ENCODE results near the gene SIPA1. TPM values are rescaled to one million over a fixed set of nuclear protein-coding genes. Genes with fewer than 3 reads are reported as not detected.

Gene SIPA1
- total RNA-seq, 1 donor = 15.2 TPM

DNA sequence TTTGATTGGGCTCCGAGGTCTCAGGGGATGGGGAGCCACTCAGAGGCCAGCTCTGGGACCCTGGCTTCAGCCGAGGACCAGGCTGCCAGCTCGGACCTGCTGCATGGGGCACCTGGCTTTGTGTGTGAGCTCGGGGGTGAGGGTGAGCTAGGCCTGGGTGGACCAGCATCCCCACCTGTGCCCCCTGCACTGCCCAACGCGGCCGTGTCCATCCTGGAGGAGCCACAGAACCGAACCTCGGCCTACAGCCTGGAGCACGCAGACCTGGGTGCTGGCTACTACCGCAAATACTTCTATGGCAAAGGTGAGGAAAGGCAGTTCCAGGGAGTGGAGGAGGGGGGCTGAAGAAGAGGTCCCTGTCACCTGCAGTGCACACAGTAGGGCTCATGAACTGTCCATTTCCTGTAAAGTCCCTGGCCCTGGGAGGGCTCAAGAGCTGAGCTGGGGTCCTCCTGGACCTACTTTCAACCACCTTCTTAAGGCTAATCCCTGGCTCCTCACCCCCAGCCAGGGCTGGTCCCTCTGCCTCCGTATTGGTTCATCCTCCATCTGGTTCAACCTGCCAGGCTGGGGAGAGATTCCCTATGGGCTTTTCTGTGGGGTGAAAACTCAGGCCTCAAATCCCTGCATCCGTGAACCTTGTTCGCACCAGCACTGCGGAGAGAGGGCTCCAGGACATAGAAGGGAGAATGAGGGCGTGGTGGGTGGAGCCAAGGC is 3.6 kb downstream of the SIPA1 start:
- Histone ChIP-seq H2AFZ (ENCODE audit: low read length) (no peak overlapping the region), H3K4me1 (ENCODE audit: insufficient read depth, low read length) (peaks cover 19% of the 10 kb centered on the region)

DNA sequence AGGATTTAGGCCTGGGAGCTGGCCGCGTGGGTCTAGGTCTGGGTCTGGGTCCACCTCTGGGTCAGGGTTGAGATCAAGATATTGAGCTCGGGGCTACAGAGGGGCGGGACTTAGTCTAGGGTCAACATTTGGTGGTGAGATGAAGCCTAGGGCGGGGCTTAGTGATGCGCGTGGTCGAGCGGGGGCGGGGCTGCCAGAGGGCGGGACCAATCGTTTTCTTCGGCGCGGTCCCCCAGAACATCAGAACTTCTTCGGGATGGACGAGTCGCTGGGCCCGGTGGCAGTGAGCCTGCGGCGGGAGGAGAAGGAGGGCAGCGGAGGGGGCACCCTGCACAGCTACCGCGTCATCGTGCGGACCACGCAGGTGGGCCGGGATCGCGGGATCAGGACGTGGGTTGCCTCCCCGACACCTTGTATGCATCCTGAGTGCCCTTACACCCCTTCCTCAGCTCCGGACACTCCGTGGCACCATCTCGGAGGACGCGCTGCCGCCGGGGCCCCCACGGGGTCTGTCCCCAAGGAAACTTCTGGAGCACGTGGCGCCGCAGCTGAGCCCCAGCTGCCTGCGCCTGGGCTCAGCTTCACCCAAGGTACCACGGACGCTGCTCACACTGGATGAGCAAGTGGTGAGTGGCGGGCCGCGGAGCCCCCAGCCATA is 4.2 kb downstream of the SIPA1 start:
- peaks cover 19% of the 10 kb centered on the region for H3K4me1 ChIP-seq (ENCODE audit: insufficient read depth, low read length)
- no peak overlapping the region for H2AFZ ChIP-seq (ENCODE audit: low read length)
- peak; percentile 81 for DNase-seq (ENCODE audit: insufficient read length, low spot score, missing footprints)
- H3K79me2 ChIP-seq (ENCODE audit: insufficient read depth, low read length) = peaks cover 9% of the 10 kb centered on the region
- H3K27me3 ChIP-seq (ENCODE audit: insufficient read depth, low read length) = no peaks in the 10 kb centered on the region
- H3K27ac ChIP-seq (ENCODE audit: low read depth, low read length) = no peak overlapping the region
- H3K4me3 ChIP-seq (ENCODE audit: insufficient read depth, low read length) = no peak overlapping the region
- TF ChIP-seq, protein P1, sequence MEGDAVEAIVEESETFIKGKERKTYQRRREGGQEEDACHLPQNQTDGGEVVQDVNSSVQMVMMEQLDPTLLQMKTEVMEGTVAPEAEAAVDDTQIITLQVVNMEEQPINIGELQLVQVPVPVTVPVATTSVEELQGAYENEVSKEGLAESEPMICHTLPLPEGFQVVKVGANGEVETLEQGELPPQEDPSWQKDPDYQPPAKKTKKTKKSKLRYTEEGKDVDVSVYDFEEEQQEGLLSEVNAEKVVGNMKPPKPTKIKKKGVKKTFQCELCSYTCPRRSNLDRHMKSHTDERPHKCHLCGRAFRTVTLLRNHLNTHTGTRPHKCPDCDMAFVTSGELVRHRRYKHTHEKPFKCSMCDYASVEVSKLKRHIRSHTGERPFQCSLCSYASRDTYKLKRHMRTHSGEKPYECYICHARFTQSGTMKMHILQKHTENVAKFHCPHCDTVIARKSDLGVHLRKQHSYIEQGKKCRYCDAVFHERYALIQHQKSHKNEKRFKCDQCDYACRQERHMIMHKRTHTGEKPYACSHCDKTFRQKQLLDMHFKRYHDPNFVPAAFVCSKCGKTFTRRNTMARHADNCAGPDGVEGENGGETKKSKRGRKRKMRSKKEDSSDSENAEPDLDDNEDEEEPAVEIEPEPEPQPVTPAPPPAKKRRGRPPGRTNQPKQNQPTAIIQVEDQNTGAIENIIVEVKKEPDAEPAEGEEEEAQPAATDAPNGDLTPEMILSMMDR (IDR thresholded peaks at IDR 0.05; ENCODE audit: extremely low read depth, low read depth, low read length) = no peak
- H4K20me1 ChIP-seq (ENCODE audit: insufficient read depth, low read length) = peaks cover 12% of the 10 kb centered on the region
- peaks cover 4% of the 10 kb centered on the region for H3K36me3 ChIP-seq (ENCODE audit: insufficient read depth, low read length)
- no peak overlapping the region for H3K4me2 ChIP-seq (ENCODE audit: insufficient read depth, low read length)
- no peaks in the 10 kb centered on the region for H3K9me3 ChIP-seq (ENCODE audit: low read depth, low read length)

More for the DNA sequence above, 3.6 kb downstream of the SIPA1 start:
- H3K4me2 ChIP-seq (ENCODE audit: insufficient read depth, low read length) = no peak overlapping the region
- peaks cover 9% of the 10 kb centered on the region for H3K79me2 ChIP-seq (ENCODE audit: insufficient read depth, low read length)
- H3K27ac ChIP-seq (ENCODE audit: low read depth, low read length) = no peak overlapping the region
- H4K20me1 ChIP-seq (ENCODE audit: insufficient read depth, low read length) = peaks cover 16% of the 10 kb centered on the region
- TF ChIP-seq, protein P1 (IDR thresholded peaks at IDR 0.05; ENCODE audit: extremely low read depth, low read depth, low read length) = no peak
- H3K9me3 ChIP-seq (ENCODE audit: low read depth, low read length) = no peaks in the 10 kb centered on the region
- no peak overlapping the region for H3K4me3 ChIP-seq (ENCODE audit: insufficient read depth, low read length)
- H3K27me3 ChIP-seq (ENCODE audit: insufficient read depth, low read length) = no peaks in the 10 kb centered on the region
- DNase-seq (ENCODE audit: insufficient read length, low spot score, missing footprints) = no peak
- peaks cover 11% of the 10 kb centered on the region for H3K36me3 ChIP-seq (ENCODE audit: insufficient read depth, low read length)

DNA sequence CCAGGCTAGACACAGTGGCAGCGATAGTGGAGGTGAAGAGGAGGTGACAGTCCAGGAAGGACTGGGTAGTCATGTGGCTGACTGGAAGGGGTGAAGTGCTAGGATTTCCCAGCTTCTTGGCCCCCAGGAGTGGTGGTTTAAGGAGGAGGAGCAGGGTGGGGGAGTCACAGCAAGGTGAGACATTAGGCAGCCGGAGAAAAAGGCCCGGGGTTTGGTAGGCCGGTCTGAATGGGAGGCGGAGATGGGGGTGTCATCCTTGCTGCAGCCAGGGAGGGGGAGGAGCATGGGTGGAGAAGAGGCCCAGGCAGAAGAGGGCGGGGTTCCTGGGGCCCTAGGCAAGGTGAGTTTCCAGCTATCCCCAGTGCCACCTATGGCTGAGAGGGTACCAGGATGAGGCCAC is 6.1 kb downstream of the SIPA1 start:
- Histone ChIP-seq H3K27ac (ENCODE audit: low read depth, low read length) (no peak overlapping the region), H3K9me3 (ENCODE audit: low read depth, low read length) (no peaks in the 10 kb centered on the region), H3K4me1 (ENCODE audit: insufficient read depth, low read length) (peaks cover 7% of the 10 kb centered on the region), H4K20me1 (ENCODE audit: insufficient read depth, low read length) (peaks cover 3% of the 10 kb centered on the region), H3K79me2 (ENCODE audit: insufficient read depth, low read length) (peaks cover 3% of the 10 kb centered on the region), H3K27me3 (ENCODE audit: insufficient read depth, low read length) (no peaks in the 10 kb centered on the region), H3K4me3 (ENCODE audit: insufficient read depth, low read length) (no peak overlapping the region), H3K36me3 (ENCODE audit: insufficient read depth, low read length) (no peaks in the 10 kb centered on the region), H3K4me2 (ENCODE audit: insufficient read depth, low read length) (no peak overlapping the region), H2AFZ (ENCODE audit: low read length) (no peak overlapping the region)
- TF ChIP-seq, protein P1 (IDR thresholded peaks at IDR 0.05; ENCODE audit: extremely low read depth, low read depth, low read length) = no peak
- no peak for DNase-seq (ENCODE audit: insufficient read length, low spot score, missing footprints)

DNA sequence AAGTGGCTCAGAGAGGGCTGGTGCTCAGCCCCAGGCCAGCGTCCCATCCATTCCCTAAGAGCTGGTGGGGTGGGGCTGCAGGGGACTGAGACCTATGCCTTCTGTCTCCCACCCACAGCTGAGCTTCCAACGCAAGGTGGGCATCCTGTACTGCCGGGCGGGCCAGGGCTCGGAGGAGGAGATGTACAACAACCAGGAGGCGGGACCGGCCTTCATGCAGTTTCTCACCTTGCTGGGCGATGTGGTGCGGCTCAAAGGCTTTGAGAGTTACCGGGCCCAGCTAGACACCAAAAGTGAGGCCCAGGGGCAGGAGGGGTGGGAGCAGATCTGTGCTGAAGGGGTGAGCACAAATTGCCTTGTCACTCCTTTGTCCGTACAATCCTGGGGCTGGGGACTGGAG is 6.9 kb downstream of the SIPA1 start:
- Histone ChIP-seq H3K9me3 (ENCODE audit: low read depth, low read length) (no peaks in the 10 kb centered on the region), H3K79me2 (ENCODE audit: insufficient read depth, low read length) (no peaks in the 10 kb centered on the region), H3K4me2 (ENCODE audit: insufficient read depth, low read length) (no peak overlapping the region), H3K36me3 (ENCODE audit: insufficient read depth, low read length) (peaks cover 7% of the 10 kb centered on the region), H2AFZ (ENCODE audit: low read length) (no peak overlapping the region), H3K4me3 (ENCODE audit: insufficient read depth, low read length) (no peak overlapping the region), H3K4me1 (ENCODE audit: insufficient read depth, low read length) (peaks cover 7% of the 10 kb centered on the region), H3K27ac (ENCODE audit: low read depth, low read length) (no peak overlapping the region), H4K20me1 (ENCODE audit: insufficient read depth, low read length) (peaks cover 3% of the 10 kb centered on the region), H3K27me3 (ENCODE audit: insufficient read depth, low read length) (no peaks in the 10 kb centered on the region)
- TF ChIP-seq, protein P1 (IDR thresholded peaks at IDR 0.05; ENCODE audit: extremely low read depth, low read depth, low read length) = no peak
- DNase-seq (ENCODE audit: insufficient read length, low spot score, missing footprints) = no peak

Data from osteoblast (primary cell).